NCI-H128 (cell line): ENCODE data around the gene NFATC4.
"Not testable (repeated sequence)": the region's sequence is repeated elsewhere in the genome, so short reads cannot be mapped to it uniquely, and the experiment has no call there.

Experiments used
- DNase-seq: peaks from one replicate; lab custom pipeline; 2025; ENCODE audit not compliant: unreplicated experiment; lab: John Stamatoyannopoulos, UW

The NFATC4 gene

GRCh38 chr14:24338843-24339242, 29.1 kb upstream of the NFATC4 start:
- no peak for DNase-seq

DNA sequence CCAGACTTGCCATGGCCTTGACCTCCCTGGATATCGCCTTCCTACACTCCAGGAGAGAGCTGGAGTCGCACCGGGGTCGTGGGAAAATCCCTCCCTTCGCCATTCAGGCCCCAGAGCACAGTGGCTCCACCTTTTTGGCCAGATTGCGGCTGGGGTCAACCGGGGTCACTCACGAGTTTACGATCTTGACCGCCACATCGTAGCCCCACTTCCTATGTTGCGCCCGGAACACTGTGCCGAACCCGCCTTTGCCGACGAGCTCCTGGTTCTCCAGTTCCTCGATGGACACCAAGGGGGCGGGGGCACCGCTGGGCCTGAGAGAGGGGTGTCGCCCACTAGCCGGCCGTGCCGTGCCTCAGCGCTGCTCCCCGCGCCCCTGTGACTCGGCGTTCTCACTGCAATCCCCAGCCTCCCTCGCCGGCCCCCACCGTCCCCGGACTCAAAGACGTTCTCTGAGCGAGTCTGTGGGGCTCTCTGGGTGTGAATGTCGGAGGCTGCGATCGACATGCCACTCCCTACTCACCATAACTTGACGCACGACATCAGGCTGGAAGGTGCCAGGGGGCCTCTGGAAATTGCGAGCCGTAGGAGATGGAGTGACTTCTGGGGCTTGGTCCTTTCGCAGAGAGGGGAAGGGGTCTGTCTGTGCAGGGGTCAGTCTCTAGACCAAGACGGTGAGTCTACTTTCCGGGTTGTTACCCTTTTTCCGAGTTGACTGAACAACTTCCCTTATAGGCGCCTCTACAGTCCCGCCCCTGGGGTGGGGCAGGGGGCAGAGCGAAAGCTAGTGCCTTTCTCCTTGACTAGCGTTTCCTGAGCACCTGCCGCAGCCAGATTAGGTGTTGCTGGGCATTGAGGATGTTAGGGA, 28.5 kb upstream of the NFATC4 start, which contains the start of gene RIPK3:
TSS of gene RIPK3 (minus strand) at position 708 of the 868 bp plus-strand sequence. CDS start at position 543, 165 bp downstream.
- no peak for DNase-seq

GRCh38 chr14:24340606-24341005, 27.4 kb upstream of the NFATC4 start:
- no peak for DNase-seq

GRCh38 chr14:24342889-24343288, 25.1 kb upstream of the NFATC4 start:
- DNase-seq = no peak

DNA sequence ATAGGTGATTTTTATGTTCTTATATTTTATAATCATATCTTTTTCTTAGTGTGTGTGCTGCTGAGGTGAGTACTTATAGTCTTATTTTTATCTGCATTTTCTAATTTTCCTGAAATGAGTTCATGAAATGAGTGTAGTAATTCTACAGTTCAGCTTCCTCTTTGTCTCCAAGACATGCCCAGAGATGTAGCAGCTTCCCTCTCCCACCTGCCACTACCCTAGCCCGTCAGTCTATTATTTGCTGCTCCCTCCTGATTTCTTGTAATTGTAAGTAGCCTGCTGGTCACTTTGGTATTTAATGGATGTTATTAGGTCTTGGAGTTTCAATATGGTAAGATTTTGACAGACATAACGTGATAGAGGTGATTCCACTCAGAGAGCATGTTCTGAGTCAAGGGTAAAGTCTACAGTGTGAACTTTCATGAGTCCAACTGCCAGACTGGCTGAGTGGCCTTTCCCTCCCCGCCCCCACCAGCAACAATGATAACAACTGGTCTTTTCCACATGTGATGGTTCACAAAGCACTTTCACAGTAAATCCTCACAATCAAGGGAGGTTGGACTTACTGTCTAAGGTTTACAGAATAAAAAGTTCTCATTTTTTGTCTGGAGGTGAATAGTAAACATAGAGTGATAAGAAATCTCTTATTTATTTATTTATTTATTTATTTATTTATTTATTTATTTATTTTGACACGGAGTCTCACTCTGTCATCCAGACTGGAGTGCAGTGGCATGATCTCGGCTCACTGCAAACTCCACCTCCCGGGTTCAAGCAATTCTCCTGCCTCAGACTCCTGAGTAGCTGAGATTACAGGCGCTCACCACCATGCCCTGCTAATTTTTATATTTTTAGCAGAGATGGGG, 24.0 kb upstream of the NFATC4 start:
- no peak for DNase-seq

DNA sequence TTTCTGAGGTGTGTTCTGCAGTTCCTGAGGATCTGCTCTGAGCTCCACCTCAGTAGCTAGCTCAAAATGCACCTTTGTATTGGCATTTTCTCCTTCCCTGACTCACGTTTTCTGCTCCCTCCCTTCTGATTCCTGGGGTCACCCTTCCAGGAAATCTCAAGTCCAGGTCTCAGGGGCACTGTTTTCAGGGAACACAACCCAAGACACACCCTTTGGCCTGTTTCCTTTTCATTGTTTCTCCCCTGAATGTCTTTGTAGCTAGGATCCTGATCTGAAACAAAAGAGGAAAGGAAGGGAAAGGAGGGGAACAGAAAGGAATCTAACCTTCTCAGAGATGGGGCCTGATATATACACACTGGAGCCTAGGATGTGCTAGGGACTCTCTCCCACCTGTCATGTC, 20.9 kb upstream of the NFATC4 start:
- DNase-seq = no peak

DNA sequence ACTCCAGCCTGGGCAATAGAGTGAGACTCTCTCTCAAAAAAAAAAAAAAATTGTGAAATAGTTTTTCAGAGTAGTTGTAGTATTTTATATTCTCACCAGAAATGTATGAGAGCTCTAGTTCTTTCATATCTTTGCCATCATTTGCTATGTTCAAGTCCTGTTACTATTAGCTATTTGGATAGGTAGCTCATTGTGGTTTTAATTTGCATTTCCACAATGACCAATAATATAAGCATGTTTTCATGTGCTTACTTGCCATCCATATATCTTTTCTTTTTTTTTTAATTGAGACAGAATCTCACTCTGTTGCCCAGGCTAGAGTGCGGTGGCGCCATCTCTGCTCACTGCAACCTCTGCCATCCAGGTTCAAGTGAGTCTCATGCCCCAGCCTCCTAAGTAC, 19.8 kb upstream of the NFATC4 start:
- no peak for DNase-seq

DNA sequence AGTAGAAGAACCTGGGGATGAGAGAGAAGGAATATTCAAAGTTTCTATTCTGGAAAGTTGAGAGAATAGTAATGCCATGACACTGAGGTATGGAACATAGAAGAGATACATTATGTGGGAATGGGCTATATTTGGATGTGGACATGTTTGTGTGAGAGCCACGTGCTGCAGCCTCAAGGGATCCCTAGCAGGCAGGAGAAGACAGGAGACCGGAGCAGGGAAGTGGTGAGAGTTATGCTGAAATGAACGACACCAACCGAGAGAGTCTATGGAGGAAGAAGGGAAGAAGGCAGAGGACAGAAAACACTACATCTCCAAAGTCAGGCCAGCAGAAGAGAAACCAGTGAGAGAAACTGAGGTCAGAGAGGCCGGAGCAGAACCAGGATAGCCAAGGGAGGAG, 18.2 kb upstream of the NFATC4 start:
- no peak for DNase-seq

- DNase-seq = no peak
Measured at GRCh38 chr14:24351517-24351916, 16.5 kb upstream of the NFATC4 start.

DNA sequence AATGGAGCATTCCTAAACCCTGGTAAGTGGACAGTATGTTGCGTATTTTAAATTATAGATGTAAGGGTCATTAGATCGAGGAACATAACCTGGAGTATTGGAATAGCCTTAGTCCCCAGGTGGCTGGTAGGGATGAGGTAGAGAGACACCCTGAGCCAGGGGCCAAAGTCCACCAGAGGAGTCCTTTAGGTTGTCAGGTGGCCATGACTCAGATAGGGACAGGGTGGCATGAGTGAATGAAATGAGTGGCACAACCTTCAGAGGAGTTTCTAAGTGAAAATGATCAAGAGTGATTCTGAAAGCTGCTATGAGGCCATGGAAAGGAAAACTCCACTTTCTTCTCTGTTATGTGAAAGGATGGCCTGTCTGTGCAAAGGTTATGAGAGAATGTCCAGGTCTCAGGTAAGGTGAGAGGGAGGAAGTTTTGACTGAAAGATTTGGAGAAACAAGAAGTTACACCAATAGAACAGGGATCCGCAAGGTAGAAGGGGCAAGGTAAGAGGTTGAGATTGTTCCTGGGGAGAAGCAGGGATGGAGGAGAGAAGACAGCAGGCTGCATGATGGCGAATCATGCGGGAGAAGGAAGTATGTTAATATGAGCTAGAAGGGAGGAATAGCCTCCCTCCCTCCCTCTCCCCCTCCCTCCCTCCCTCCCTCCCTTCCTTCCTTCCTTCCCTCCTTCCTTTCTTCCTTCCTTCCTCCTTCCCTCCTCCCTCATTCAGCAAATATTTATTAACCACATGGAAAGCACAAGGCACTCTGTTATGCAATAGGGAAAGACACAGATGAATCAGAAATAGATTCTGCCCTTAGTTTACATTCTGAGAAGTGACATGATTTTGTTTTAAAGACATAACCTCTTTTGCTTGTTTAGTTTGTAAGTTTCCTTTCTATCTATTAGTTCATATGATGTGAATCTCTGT, 14.2 kb upstream of the NFATC4 start:
- no peak for DNase-seq

- DNase-seq = not testable (repeated sequence)
Measured at GRCh38 chr14:24354482-24354825, 13.5 kb upstream of the NFATC4 start.

DNA sequence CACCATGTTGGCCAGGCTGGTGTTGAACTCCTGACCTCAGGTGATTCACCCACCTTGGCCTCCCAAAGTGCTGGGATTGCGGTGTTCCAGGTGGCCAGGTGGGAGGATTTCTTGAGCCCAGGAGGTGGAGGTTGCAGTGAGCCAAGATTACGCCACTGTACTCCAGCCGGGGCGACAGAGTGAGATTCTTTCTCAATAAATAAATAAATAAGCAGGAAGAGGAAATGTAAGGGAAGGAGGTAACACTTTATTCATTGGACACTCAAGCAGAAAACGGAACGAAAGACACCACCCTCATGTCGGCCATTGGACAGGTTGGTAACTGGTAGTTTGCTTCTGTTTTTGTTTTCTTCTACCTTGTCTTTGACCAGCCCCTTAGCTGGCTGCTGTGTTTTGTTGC, 13.0 kb upstream of the NFATC4 start:
- DNase-seq = no peak

GRCh38 chr14:24356208-24356607, 11.8 kb upstream of the NFATC4 start:
- no peak for DNase-seq

DNA sequence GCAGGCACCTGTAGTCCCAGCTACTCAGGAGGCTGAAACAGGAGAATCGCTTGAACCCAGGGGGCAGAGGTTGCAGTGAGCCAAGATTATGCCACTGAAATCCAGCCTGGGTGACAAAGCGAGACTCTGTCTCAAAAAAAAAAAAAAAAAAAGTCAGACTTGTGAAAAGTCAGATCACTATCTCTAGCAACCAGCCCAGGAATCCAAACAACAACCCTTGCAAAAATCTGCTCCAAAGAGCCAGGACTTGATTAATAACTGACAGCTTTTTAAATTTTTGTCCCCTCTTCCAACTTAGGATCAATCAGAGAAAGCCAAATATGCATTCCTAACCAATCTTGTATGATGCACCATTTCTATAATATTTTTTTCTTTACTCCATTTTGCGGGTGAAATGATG, 7.7 kb upstream of the NFATC4 start:
- no peak for DNase-seq

DNA sequence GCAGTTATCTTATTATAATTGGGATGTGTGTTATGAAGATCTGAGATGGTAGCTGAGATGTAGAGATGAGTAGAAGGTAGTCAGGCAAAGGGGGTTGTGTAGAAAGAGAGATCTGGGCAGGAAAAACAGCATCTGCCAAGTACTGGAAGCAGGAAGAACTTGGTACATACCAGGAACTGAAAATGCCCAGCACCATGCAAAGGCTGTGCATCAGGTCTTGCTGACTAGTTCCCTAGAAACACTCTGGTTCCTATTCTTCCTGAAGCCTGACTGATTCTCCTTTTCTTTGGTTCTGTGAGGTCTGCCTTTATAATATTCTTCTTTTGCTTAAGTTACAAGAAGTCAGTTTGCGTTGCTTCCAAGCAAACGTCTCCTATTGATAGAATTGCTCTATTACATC, 6.7 kb upstream of the NFATC4 start:
- no peak for DNase-seq

- DNase-seq = no peak
Measured at GRCh38 chr14:24362241-24362960, 5.6 kb upstream of the NFATC4 start.

DNA sequence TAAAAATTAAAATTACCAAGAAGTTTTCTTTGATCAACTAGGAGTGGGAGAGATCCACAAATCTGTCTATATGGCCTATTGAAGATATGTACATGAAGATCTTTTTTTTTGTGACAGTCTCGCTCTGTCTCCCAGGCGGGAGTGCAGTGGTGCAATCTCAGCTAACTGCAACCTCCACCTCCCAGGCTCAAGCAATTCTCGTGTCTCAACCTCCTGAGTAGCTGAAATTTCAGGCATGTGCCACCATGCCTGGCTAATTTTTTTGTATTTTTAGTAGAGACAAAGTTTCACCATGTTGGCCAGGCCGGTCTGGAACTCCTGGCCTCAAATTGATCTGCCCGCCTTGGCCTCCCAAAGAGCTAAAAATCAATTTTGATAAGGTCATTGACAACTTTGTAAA, 4.6 kb upstream of the NFATC4 start:
- no peak for DNase-seq

DNA sequence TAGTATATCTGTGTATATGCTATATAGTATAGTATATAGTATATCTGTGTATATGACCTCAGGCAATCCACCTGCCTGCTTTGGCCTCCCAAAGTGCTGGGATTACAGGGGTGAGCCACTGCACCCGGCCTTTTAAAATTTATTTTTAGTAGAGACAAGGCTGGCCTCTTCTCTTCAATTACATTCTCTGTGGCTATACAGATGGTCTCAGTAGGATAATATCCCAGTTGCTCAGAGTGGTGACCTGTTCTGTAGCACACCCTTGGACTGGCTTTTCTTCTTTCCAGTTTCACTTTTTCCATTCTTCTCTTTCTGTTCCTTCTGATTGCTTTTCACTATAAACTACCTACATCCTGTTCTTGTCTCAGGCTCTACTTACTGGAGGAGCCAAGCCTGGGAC, 3.1 kb upstream of the NFATC4 start:
- no peak for DNase-seq

- peak; percentile 67 for DNase-seq
Measured at GRCh38 chr14:24365600-24366412, 2.2 kb upstream of the NFATC4 start.

DNA sequence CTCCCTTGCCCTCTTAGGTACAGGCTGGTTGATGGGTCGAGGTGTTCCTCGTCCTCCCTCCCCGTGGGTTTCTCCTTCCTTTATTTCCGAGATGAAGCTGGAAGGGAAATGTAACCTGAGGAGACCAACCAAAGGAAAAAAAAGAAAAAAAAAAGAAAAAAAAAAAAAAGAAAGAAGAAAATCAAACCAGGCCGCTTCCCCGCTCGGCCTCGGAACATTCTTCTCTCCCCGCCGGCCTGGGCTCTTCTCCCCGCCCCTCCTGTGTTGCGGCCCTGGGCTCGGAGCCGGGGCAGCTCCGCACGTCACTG, 1.6 kb upstream of the NFATC4 start:
- DNase-seq = no peak
